Measurements from ENCODE around the gene RPN2.

Gene RPN2

DNA sequence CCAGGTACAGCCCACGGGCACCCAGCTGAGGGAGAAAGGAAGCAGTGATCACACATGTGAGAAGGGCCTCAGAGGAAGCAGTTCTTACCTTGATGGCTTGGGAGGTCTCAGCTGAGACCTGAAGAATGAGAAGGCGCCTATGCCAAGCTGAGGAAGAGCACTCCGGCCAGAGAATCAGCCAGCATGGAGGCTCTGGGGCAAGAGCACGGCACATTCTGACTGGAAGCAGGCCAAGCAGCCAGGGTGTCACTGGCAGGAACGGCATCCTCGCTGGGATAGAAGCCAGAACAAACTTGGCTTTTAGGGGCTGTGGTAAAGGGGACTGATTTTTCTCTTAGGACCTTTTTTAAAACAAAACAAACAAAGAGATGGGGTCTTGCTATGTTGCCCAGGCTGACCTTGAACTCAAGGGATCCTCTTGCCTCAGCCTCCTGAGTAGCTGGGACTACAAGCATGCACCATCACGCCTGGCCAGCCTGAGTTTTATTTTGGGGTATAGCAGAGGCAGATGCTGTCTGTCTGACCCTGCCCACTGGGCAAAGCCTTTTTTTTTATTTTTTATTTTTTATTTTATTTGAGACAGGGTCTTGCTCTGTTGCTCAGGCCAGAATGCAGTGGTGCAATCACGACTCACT is 64.9 kb downstream of the RPN2 start:
- DNase-seq = no peak

DNA sequence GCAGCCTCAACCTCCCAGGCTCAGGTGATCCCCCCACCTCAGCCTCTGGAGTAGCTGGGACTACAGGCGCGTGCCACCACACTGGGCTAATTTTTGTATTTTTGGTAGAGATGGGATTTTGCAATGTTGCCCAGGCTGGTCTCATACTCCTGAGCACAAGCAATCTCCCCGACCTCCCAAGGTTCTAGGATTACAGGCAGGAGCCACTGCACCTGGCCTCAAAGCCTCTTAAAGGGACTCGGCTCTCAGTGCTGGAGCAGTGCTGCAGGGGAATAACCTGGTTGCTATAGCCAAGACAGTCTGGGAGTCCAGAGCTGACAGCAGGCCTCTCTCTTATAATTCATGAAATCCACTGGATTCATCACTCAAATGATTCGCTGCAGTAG is 65.4 kb downstream of the RPN2 start:
- no peak for DNase-seq

DNA sequence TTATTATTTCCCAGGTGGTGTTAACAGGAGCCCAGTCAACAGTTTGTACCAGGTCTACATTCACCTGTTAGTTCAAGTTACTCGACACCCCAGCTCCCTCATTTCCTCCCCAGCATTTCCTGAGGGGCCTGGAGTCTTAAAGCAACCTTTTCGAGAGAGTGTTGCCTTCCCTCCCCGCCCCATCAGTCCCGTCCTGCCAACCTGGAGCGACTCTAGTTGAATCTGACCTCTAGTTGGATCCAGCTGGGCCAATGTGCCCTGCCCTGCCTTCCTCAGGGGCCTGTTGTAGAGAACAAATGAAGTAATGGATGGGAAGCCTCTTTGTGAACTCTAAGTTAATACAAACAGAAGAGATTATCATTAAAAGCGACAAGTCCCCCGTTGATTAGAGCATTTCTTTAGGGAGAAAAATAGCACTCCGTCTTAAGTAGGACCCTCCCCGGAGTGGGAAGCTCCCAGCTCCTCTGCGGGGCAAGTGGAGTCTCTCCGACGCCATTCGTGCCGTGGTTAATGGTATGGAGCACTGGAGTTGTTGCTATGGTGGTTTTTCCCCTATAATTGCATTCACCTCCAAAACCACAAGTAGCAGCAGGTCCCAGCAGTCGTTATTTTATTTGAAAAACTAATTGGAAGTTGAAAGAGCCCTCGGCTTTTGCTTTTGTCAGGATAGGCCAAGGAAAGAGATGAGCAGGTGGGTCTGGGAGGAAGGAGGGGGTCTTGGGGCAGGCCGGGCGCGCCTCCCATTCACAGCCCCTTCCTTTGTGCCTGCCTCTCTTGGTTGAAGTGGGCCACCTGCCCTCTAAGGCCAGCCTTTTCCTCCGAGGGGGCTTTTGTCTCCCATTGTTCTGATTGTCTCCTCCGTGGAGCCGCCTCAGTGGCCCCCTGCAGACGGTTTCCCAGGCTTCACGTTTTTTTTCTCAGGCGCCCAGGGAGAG is 66.4 kb downstream of the RPN2 start:
- no peak for DNase-seq

DNA sequence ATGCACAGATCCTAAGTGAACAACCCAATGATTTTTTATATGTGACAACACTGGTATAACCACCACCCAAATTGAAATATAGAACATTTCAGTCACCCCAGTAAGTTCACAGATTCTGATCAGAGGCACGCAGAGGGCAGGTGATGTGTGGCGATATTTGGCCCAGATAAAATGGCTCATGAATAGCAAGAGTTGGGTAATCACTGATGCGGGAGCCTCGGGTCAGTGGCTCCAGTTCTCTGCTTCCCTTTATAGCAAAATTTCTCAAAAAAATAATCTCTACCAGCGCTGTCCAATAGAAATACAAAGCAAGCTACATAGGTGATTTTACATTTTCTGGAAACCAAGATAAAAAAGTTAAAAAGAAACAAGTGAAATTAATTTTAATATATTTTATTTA is 67.6 kb downstream of the RPN2 start:
- no peak for DNase-seq

DNA sequence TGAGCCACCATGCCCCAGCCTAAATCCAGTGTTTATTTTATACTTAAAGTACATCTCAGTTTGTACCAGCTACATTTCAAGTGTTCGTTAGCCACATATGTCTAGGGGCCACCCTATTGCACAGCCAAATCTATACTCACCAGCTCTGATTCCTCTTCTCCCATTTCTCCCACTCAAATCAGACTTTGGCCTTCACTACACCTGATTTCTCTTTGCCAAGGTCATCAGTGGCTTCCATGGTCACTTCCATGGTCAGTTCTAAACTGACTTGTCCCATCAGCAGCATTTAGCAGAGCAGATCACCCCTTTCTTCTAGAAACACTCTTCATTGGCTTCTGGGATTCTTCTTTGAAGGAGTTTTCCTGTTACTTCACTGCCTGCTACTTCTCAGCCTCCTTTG is 68.4 kb downstream of the RPN2 start:
- no peak for DNase-seq

DNA sequence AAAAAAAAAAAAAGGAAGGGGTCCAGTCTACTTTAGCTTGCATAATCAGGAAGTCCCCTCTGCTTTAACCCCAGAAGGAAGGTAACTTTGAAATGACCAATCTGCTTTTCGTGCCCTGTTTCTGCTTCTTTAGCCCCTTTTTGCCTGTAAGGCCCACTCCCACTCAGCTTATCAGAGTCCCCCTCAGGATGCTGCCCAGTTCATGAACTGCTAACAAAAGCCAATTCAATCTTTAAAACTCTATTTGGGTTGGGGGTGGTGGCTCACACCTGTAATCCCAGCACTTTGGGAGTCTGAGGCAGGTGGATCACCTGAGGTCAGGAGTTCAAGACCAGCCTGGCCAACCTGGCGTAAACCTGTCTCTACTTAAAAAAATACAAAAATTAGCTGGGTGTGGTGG is 70.2 kb downstream of the RPN2 start:
- DNase-seq = no peak

DNA sequence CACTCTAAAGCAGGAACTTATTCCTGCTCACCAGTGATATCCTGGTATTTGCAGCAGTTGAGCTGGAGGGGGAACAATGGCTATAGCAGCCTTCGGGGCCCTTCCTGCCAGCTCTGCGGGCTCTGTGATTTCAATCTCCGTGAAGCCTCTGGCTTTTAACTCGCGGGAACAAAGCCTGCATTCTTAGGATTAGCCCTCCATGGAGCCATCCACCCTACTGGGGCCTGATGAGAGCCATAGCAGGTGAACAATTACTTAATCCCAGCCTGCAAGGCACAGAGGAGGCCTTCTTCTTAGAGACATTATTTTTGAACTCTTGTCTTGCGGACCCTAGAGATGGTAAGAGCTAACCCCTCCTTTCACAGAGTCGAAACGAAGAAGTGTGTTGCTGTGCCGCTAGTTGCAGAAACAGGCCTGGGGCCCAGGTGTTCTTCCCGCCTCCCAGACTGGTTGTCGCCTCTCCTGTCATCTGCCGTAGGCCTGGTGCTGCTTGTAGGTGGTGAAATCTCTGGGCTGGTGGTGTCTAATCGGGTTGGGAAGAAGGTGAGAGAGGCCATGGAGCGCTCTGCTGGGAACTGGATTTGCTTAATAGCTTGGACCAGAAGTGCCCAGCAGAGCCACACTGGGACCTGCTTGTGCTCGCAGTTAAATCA is 72.8 kb downstream of the RPN2 start:
- no peak for DNase-seq

DNA sequence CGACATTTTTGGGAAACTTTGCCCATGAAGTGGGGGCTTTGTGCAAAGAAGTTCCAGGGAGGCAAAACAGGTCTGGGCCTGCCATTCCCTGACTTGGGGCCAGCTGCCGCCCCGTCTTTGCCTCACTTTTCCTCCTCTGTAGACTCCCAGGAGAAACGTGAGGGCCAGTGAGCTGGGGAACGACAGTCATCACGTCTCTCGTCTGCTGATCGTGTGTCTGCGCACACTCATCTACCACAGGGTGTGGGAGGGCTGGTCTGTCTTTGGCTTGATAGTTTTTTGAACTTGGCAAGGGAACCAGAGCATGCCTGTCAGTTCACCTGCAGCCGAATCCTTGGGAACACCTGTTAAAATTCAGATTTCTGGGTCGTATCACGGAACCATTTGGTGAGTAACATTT is 74.0 kb downstream of the RPN2 start:
- DNase-seq = no peak

DNA sequence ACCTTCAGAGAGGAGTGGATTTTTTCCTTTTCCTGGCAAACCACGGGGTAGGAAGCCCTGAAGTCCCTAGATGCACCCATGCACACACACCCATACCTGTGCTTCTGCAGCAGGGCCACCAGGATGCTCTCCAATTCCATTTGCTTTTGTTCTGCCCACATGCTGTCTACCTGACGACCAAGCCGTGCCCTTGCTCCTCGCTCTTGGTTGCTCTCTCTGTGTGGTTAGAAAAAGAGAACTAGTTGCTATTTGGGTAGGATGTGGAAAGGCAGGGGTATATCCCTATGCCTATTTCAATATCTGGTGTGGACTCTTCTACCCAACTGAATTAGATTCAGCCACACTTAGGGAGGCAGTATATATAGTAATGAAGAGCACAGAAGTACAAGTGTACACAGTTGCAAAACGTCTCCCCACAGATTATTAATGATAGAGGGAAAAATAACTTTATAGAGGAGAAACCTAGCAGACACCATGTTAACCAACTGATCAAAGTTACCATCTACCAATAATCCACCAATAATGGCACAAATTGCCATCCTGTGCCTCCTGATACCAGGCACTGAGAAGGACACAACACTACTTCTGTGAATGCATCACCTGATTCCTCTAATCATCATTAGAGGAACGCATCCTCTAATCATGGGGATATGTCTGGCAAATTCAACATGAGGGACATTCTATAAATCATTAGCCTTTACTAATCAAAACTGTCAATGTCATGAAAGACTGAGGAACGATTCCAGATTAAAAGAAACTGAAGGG is 75.2 kb downstream of the RPN2 start:
- DNase-seq = no peak

DNA sequence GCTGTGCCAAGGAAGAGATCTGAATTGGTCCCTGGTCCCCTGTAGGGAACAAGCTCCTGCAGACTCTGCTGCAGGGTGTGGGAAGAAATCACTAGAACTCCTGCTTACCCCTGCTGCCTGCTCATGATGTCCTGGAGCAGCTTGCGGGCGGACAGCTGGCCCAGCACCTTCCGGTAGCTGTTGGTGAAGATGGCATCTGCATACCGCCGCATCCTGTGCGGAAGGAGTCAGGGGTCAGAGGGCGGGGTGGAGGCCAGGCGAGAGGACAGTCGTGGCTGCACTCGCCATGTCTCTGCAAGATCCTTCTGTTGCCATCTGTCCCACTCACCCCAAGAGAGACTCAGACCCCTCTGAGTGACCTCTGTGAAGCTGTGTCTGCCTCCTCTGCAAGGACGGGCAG is 77.2 kb downstream of the RPN2 start:
- no peak for DNase-seq

DNA sequence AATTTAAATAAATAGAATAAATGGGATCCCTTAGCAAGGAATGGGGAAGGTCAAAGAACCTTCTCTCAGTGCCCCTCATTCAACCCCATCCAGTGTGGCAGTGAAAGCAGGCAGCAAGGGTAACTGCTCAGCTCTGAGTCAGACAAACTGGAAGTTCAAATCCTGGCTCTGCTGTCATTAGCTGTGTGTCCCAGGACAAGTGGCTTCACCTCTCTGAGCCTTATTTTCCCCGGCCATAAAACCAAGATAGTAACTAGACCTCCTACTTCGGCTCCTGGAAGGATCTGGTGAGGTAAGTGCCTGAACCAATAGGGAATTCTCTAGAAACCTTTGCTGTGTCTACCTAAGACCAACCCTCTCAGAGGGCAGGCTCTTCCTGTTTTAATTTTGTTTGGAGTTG is 78.4 kb downstream of the RPN2 start:
- no peak for DNase-seq

DNA sequence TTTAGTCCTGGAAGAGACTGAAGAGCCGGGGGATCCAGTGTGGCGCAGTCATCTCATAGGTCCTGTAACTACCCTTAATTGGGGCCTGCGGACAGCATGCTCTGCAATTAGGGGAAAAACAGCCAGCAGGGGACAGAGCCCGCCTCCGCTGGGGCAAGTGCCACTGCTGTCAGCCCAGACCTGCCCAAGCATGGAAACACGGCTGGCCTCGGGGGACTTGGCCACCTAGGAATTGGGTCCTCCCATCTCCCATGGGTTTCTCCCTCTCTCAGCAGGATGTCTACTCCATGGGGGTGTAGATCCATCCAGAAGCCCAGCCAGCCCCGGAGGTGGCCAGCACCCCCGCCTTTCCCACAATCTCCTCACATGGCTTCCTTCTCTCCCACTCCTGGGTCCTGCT is 78.9 kb downstream of the RPN2 start:
- no peak for DNase-seq

DNA sequence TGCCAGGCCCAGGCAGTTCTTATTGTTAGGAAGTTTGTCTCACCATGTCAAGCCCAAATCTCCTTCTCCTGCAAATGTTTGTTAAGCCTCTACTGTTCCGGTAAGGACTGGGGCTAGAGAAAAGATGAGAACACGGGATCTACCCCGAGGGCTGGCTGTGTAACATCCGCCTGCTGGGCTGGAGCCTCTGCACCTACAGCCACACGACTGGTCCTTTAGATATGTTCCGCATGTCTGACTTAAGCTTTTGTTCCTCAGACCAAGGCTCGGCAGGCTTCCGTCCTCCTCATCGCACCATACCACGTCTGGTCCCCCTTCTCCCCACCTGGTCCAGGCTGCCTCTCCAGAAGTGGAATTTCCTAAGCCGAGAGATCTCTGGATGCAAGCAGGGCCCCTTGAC is 79.9 kb downstream of the RPN2 start:
- DNase-seq = no peak

DNA sequence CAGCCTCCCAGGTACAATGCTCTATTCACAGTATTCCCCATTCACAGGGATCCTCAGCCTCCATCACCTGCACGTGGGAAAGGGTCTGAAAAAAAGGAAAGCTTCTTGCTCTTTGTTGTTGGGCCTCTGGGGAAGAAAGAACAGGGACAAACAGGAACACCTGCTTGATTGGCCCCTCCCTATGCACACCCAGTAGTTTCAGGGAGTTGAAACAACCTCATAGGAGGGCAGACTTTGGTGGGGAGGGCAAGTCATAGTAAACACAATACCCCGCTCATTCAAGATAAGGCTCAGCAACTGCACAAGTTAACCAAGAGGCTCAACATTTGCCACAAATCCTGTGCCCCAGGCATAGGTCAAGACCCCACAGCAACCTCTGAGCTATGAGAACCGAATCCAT is 80.7 kb downstream of the RPN2 start:
- DNase-seq = no peak

DNA sequence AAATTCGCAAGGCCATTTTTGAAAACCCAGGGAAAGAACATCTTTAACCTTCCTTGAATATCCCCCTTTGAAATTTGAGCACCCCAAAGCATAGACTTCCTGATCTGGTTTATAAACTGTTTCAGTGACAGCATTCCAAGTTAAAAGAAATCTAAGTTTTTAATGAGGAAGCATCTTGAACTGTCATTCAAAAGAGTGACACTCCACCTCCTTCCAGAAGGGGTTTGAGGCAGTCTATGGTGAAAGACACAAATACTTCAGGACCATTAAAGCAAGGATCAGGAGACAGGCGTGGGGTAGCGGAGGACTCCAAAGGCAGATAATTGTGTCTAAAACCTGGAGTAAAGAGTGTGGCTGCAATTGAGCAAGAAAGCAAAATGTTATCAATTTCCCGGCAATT is 81.8 kb downstream of the RPN2 start:
- no peak for DNase-seq

DNA sequence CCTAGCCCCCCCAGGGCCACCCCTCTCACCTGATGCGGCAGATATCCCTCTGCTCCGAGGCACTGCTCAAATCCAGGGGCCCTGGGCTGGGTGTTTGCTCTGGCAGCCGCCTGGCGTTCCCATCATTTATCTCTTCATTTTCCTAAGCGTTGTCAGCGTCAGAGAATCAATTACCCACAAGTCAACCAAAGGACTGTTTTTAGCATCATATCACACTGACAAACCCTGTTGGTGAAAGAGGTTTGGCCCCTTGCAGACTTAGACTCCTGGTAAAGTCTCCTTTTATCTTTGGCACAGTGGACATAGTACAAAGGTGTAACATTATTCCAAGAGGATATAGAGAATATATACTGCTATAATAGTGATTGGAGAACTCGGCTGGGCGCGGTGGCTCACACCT is 82.6 kb downstream of the RPN2 start, which contains the start of gene GHRH:
GHRH (minus strand) TSS at position 101 of the 400 bp plus-strand sequence. CDS start 4,925 bp downstream, outside the sequence.
- no peak for DNase-seq

DNA sequence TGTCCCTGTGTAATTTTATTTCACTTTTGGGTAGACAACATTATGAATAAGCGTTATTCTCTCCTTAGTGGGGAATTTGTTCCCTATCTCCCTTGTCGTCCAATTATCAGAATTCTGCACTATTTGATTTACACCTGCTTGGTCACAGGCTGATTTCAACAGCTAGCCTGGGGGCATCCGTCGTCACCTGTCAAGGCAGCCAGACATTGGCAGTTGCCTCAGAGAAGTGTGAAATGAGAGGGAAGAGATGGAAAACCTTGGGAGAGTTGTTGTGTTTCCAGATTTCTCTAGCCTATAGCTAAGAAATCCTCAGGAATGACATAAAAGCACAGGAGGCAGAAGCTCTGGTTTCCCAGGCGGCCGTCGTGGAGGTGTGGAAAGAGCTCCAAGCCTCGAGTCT is 83.4 kb downstream of the RPN2 start:
- DNase-seq = no peak

DNA sequence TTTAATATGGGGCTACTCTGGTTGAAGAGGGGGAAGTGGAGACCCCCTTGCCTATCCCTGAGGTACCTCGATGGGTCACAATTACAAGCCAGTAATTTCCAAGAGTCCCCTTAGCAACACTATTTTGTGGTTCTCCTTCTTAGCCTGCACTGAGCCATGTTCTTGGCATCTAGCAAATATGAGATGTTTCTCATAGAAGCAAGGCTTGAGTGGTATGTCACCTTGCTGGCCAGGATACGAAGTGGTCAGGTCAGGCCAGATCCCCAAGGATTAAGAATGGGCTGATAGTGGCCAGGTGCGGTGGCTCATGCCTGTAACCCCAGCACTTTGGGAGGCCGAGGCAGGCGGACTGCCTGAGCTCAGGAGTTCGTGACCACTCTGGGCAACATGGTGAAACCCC is 84.6 kb downstream of the RPN2 start:
- no peak for DNase-seq

DNA sequence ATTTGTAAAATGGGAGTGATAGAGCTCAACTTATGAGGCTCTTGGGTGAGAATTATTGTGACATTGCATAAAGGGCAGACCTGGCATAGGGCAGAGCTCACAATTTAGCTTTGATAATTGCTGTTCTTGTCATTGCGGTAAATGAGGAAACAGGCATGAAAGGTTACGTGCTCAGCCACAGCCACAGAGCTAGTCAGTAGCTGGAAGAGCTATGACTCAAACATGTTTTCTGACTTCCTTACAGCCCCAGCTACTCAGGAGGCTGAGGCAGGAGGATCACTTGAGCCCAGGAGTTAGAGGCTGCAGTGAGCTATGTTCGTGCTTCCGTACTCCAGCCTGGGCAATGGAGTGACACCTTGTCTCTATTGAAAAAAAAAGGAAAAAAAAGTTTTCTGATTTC is 86.0 kb downstream of the RPN2 start:
- DNase-seq = no peak

DNA sequence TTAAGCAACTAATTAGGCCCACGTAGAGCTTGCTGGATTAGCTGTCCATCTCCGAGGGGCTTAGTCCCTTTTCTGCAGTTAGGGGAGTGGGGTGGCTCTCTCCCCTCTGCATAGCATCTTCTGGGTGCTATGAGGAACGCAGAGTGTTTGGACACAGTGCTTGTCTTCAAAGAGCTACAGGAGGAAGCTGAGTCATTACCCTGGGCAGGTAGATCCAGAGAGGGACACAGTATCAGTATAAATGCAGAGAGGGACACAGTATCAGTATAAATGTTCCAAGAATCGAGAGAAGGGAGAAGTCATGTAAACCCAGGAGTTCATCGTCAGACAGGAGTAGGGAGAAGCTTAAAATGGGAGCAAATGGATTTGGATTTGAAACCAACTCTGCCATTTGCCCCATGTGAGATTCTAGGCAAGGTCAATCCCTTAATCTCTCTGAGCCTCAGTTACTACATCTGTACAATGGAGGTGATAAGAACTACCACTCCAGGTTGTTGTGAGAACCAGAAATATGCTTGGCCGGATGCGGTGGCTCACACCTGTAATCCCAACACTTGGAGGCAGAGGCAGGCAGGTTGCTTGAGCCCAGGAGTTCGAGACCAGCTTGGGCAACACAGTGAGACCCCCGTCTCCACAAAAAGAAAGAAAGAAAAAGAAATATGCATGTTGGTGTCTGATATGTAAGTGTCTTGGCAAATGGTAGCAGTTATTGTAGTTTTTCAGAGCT is 88.0 kb downstream of the RPN2 start:
- DNase-seq = no peak

DNA sequence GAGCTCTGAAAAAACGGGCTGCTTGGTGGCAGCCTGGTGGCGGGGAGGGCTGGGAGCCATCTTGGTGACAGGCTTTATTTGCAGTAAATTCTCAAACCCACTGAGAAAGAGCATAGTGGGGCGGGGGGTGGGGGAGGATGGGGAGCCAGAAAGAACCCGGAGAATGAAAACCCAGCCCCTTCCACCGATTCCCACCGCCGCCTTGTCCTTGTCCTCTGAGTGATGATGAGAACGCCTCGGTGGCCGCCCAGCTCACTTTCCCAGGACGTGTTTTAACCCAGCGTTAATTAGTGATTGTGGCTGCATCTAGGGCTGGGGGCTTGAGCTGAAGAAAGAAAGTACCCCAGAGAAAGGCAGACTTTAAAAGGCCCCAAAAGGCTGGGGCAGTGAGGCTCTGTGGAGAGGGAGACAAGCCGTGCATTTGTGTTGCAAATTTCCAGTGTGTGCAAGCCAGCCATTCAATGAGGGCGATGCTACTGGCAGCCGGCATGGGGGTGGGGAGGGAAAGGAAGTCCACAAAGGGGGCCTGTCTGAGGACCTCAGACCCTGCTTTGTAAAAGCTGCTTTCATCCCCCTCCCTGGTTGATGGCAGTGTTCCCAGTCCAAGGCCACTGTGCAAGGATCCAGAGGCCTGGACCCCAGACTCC is 88.7 kb downstream of the RPN2 start:
- no peak for DNase-seq

Data from activated CD4-positive, CD25-positive, alpha-beta regulatory T cell treated with anti-CD3 and anti-CD28 coated beads, Interleukin-2, amount 50 U/mL, for 72 hours (primary cell).